Measurements from ENCODE around the gene TMEM165. TPM values are rescaled to one million over a fixed set of nuclear protein-coding genes. Genes with fewer than 3 reads are reported as not detected.
"Not testable (repeated sequence)": the region's sequence is repeated elsewhere in the genome, so short reads cannot be mapped to it uniquely, and the experiment has no call there.

The TMEM165 gene
- 10 to 100 TPM; 77.7 to 78.2 TPM for total RNA-seq

GRCh38 chr4:55395529-55396307, at the start of gene TMEM165:
TSS of gene TMEM165 (plus strand) at chr4:55395957. CDS start at chr4:55396190, 233 bp downstream.
- CTCF ChIA-PET: interaction anchor here (0.6 to 1.9 kb wide), 8 partner anchors 9 to 553 kb away, joined by 3 to 5 read pairs (median 3); partner anchors contain the start of genes CEP135, CLOCK and SRD5A3
- POLR2A ChIA-PET: interaction anchor here (0.6 to 2.6 kb wide), 5 partner anchors 37 to 1576 kb away, joined by 3 to 15 read pairs (median 5); partner anchors contain the start of genes CLOCK and SRD5A3

GRCh38 chr4:55345980-55346850, 49.5 kb upstream of the TMEM165 start, which contains the start of gene SRD5A3:
TSS of gene SRD5A3 (plus strand) at chr4:55346242. CDS start at chr4:55346337, 95 bp downstream.
- POLR2A ChIA-PET: interaction anchor here (1.6 to 1.7 kb wide), 2 partner anchors 50 to 200 kb away, joined by 10 to 15 read pairs; partner anchors contain the start of gene TMEM165
- CTCF ChIA-PET: interaction anchor here (0.6 to 1.8 kb wide), 17 partner anchors 10 to 603 kb away, joined by 3 to 9 read pairs (median 3); partner anchors contain the start of genes CEP135 and TMEM165

- CTCF ChIA-PET: interaction anchor here (0.7 to 1.8 kb wide), 8 partner anchors 18 to 602 kb away, joined by 3 to 7 read pairs (median 3); partner anchors contain the start of genes CEP135 and TMEM165
Observed at GRCh38 chr4:55346851-55347255, 48.9 kb upstream of the TMEM165 start.

GRCh38 chr4:55347610-55348228, 48.0 kb upstream of the TMEM165 start:
- POLR2A ChIA-PET: no interaction called here

More at GRCh38 chr4:55346851-55347255, 48.9 kb upstream of the TMEM165 start:
- POLR2A ChIA-PET: interaction anchor here (1.6 kb wide), 1 partner anchor 199 kb away, joined by 10 read pairs; no protein-coding TSS in a partner anchor

GRCh38 chr4:55348466-55348865, 47.3 kb upstream of the TMEM165 start:
- CTCF ChIA-PET: interaction anchor here (1.8 kb wide), 1 partner anchor 47 kb away, joined by 3 read pairs; the partner anchor contains the start of gene TMEM165

More at GRCh38 chr4:55347610-55348228, 48.0 kb upstream of the TMEM165 start:
- CTCF ChIA-PET: interaction anchor here (1.0 to 1.8 kb wide), 4 partner anchors 20 to 601 kb away, joined by 3 read pairs; partner anchors contain the start of genes CEP135 and TMEM165

GRCh38 chr4:55350870-55351269, 44.9 kb upstream of the TMEM165 start:
- POLR2A ChIA-PET, CTCF ChIA-PET: not testable (repeated sequence)

More at GRCh38 chr4:55348466-55348865, 47.3 kb upstream of the TMEM165 start:
- POLR2A ChIA-PET: no interaction called here

- CTCF ChIA-PET: no interaction called here
- POLR2A ChIA-PET: interaction anchor here (0.6 kb wide), 1 partner anchor 12 kb away, joined by 3 read pairs; no protein-coding TSS in a partner anchor
Observed at GRCh38 chr4:55351824-55352223, 43.9 kb upstream of the TMEM165 start.

GRCh38 chr4:55352726-55353125, 43.0 kb upstream of the TMEM165 start:
- POLR2A ChIA-PET: no interaction called here

GRCh38 chr4:55353228-55353747, 42.5 kb upstream of the TMEM165 start:
- POLR2A ChIA-PET, CTCF ChIA-PET: not testable (repeated sequence)

More at GRCh38 chr4:55352726-55353125, 43.0 kb upstream of the TMEM165 start:
- CTCF ChIA-PET: no interaction called here

GRCh38 chr4:55354648-55355047, 41.1 kb upstream of the TMEM165 start:
- ChIA-PET CTCF (no interaction called here), POLR2A (no interaction called here)

- POLR2A ChIA-PET: no interaction called here
- CTCF ChIA-PET: interaction anchor here (1.0 kb wide), 1 partner anchor 10 kb away, joined by 9 read pairs; the partner anchor contains the start of gene SRD5A3
Observed at GRCh38 chr4:55355555-55355954, 40.2 kb upstream of the TMEM165 start.

- ChIA-PET POLR2A (no interaction called here), CTCF (interaction anchor here (1.1 kb wide), 1 partner anchor 12 kb away, joined by 4 read pairs; no protein-coding TSS in a partner anchor)
Observed at GRCh38 chr4:55356991-55357461, 38.7 kb upstream of the TMEM165 start.

GRCh38 chr4:55358246-55358645, 37.5 kb upstream of the TMEM165 start:
- ChIA-PET CTCF (no interaction called here), POLR2A (no interaction called here)

GRCh38 chr4:55358668-55359067, 37.1 kb upstream of the TMEM165 start:
- CTCF ChIA-PET: no interaction called here

GRCh38 chr4:55359397-55359916, 36.3 kb upstream of the TMEM165 start:
- ChIA-PET CTCF (interaction anchor here (0.7 kb wide), 1 partner anchor 159 kb away, joined by 3 read pairs; no protein-coding TSS in a partner anchor), POLR2A (interaction anchor here (1.0 kb wide), 1 partner anchor 36 kb away, joined by 5 read pairs; the partner anchor contains the start of gene TMEM165)

More at GRCh38 chr4:55358668-55359067, 37.1 kb upstream of the TMEM165 start:
- POLR2A ChIA-PET: interaction anchor here (1.0 kb wide), 1 partner anchor 37 kb away, joined by 5 read pairs; the partner anchor contains the start of gene TMEM165

- CTCF ChIA-PET, POLR2A ChIA-PET: not testable (repeated sequence)
Observed at GRCh38 chr4:55362938-55363337, 32.8 kb upstream of the TMEM165 start.

GRCh38 chr4:55363691-55364351, 31.9 kb upstream of the TMEM165 start:
- POLR2A ChIA-PET: interaction anchor here (0.6 to 0.7 kb wide), 2 partner anchors 10 to 12 kb away, joined by 3 read pairs; no protein-coding TSS in a partner anchor
- CTCF ChIA-PET: interaction anchor here (1.4 kb wide), 1 partner anchor 17 kb away, joined by 3 read pairs; no protein-coding TSS in a partner anchor
